ENCODE results near the gene SOWAHB. TPM values are rescaled to one million over a fixed set of nuclear protein-coding genes. Genes with fewer than 3 reads are reported as not detected.
"Not testable (repeated sequence)": the region's sequence is repeated elsewhere in the genome, so short reads cannot be mapped to it uniquely, and the experiment has no call there.

SOWAHB gene
- total RNA-seq, 2 donors from 2014 or later, result 1.2 to 2.6 TPM

GRCh38 chr4:76881375-76881774 lies 16.6 kb downstream of the SOWAHB start:
- TF ChIP-seq CTCF (conservative IDR thresholded peaks at IDR 0.05), result no peak
- no peak overlapping the region for H3K27ac Mint-ChIP-seq
- no peak overlapping the region for H3K9ac ChIP-seq (ENCODE audit: extremely low read depth, low read length, poor library complexity, severe bottlenecking)
- H3K36me3 Mint-ChIP-seq (ENCODE audit: low read depth), result no peaks in the 10 kb centered on the region
- DNase-seq, result peak; percentile 55
- peaks cover 9% of the 10 kb centered on the region for H3K4me1 Mint-ChIP-seq
- no peak overlapping the region for H3K27ac ChIP-seq (ENCODE audit: low read depth, low read length)
- peaks cover 12% of the 10 kb centered on the region for H3K27me3 ChIP-seq (ENCODE audit: control insufficient read depth, insufficient read depth, low read length, poor library complexity, severe bottlenecking)
- no peaks in the 10 kb centered on the region for H3K4me1 ChIP-seq (ENCODE audit: control insufficient read depth, insufficient read depth, low read length)
- no peaks in the 10 kb centered on the region for H3K9me3 Mint-ChIP-seq
- H3K4me3 Mint-ChIP-seq, result no peak overlapping the region
- H3K4me3 ChIP-seq (ENCODE audit: low read length), result no peak overlapping the region
- no peaks in the 10 kb centered on the region for H3K9me3 ChIP-seq (ENCODE audit: control insufficient read depth, low read length)
- H3K27me3 Mint-ChIP-seq (ENCODE audit: insufficient read depth), result peaks cover 29% of the 10 kb centered on the region
- no peaks in the 10 kb centered on the region for H3K36me3 ChIP-seq (ENCODE audit: control insufficient read depth, insufficient read depth, low read length)
- WGBS, 2 experiments (ENCODE audit: insufficient coverage in 1 of 2, insufficient read length in 1 of 2), result 60 to 65% methylated on average over 1 of the region's 1 CpG

- WGBS, 2 experiments (ENCODE audit: insufficient coverage in 1 of 2, insufficient read length in 1 of 2), result 90 to 95% methylated on average over 2 to 3 of the region's 3 CpGs
- no peak for TF ChIP-seq CTCF (conservative IDR thresholded peaks at IDR 0.05)
- no peaks in the 10 kb centered on the region for H3K36me3 ChIP-seq (ENCODE audit: control insufficient read depth, insufficient read depth, low read length)
- H3K27ac ChIP-seq (ENCODE audit: low read depth, low read length), result no peak overlapping the region
- no peaks in the 10 kb centered on the region for H3K36me3 Mint-ChIP-seq (ENCODE audit: low read depth)
- DNase-seq, result no peak
- H3K4me3 Mint-ChIP-seq, result no peak overlapping the region
- no peak overlapping the region for H3K27ac Mint-ChIP-seq
- H3K9me3 ChIP-seq (ENCODE audit: control insufficient read depth, low read length), result no peaks in the 10 kb centered on the region
- no peak overlapping the region for H3K9ac ChIP-seq (ENCODE audit: extremely low read depth, low read length, poor library complexity, severe bottlenecking)
- H3K27me3 ChIP-seq (ENCODE audit: control insufficient read depth, insufficient read depth, low read length, poor library complexity, severe bottlenecking), result peaks cover 12% of the 10 kb centered on the region
- H3K9me3 Mint-ChIP-seq, result no peaks in the 10 kb centered on the region
- H3K4me1 ChIP-seq (ENCODE audit: control insufficient read depth, insufficient read depth, low read length), result no peaks in the 10 kb centered on the region
- H3K4me1 Mint-ChIP-seq, result peaks cover 9% of the 10 kb centered on the region
- H3K27me3 Mint-ChIP-seq (ENCODE audit: insufficient read depth), result peaks cover 29% of the 10 kb centered on the region
- H3K4me3 ChIP-seq (ENCODE audit: low read length), result no peak overlapping the region
Measured at GRCh38 chr4:76879731-76880364, 18.1 kb downstream of the SOWAHB start.

GRCh38 chr4:76878641-76879165 lies 19.2 kb downstream of the SOWAHB start:
- H3K36me3 Mint-ChIP-seq (ENCODE audit: low read depth); H3K27ac ChIP-seq (ENCODE audit: low read depth, low read length); H3K4me1 ChIP-seq (ENCODE audit: control insufficient read depth, insufficient read depth, low read length); H3K36me3 ChIP-seq (ENCODE audit: control insufficient read depth, insufficient read depth, low read length); H3K4me1 Mint-ChIP-seq; H3K9ac ChIP-seq (ENCODE audit: extremely low read depth, low read length, poor library complexity, severe bottlenecking); H3K9me3 ChIP-seq (ENCODE audit: control insufficient read depth, low read length); H3K27ac Mint-ChIP-seq; H3K4me3 Mint-ChIP-seq; H3K9me3 Mint-ChIP-seq; H3K4me3 ChIP-seq (ENCODE audit: low read length); DNase-seq: not testable (repeated sequence)
- WGBS, 2 experiments (ENCODE audit: insufficient coverage in 1 of 2, insufficient read length in 1 of 2), result 73 to 76% methylated on average over 3 of the region's 3 CpGs
- H3K27me3 Mint-ChIP-seq (ENCODE audit: insufficient read depth), result peaks cover 29% of the 10 kb centered on the region
- peaks cover 12% of the 10 kb centered on the region for H3K27me3 ChIP-seq (ENCODE audit: control insufficient read depth, insufficient read depth, low read length, poor library complexity, severe bottlenecking)
